ENCODE measurements around the gene ARL14EP. TPM values are rescaled to one million over a fixed set of nuclear protein-coding genes. Genes with fewer than 3 reads are reported as not detected.

Gene ARL14EP
- polyA plus RNA-seq, 1 donor (not counting 4 experiments of a cell fraction or from before 2014, with no cell fraction given) = 32.6 TPM

- Histone ChIP-seq H3K36me3 (ENCODE audit: control insufficient read depth in 2 of 2, extremely low read depth in 1 of 2, insufficient read depth in 2 of 2, low read length in 2 of 2) (no peaks in the 10 kb centered on the region), H3K4me3 (ENCODE audit: control insufficient read depth in 2 of 3, extremely low read depth in 1 of 3, insufficient read depth in 2 of 3, low read depth in 1 of 3, low read length in 3 of 3) (no peak overlapping the region), H3K9ac (ENCODE audit: control insufficient read depth, extremely low read depth, insufficient read depth, low read length) (no peak overlapping the region), H3K79me2 (ENCODE audit: control insufficient read depth, insufficient read depth, low read length) (no peaks in the 10 kb centered on the region), H3K4me1 (ENCODE audit: control insufficient read depth, extremely low read depth, insufficient read depth, low read length) (no peaks in the 10 kb centered on the region), H3K9me3 (ENCODE audit: control insufficient read depth, low read depth, low read length) (no peaks in the 10 kb centered on the region), H4K20me1 (ENCODE audit: control insufficient read depth, extremely low read depth, insufficient read depth, low read length) (no peaks in the 10 kb centered on the region), H3K27me3 (ENCODE audit: control insufficient read depth, extremely low read depth, insufficient read depth, low read length) (no peaks in the 10 kb centered on the region), H2AFZ (ENCODE audit: control insufficient read depth, low read length) (no peak overlapping the region), H3K4me2 (ENCODE audit: control insufficient read depth, extremely low read depth, insufficient read depth, low read depth, low read length) (no peak overlapping the region), H3K27ac (ENCODE audit: control insufficient read depth, insufficient read depth, low read length) (no peak overlapping the region), H3K9me1 (ENCODE audit: control insufficient read depth, extremely low read depth, insufficient read depth, low read length) (no peaks in the 10 kb centered on the region)
- TF ChIP-seq CTCF (optimal IDR thresholded peaks at IDR 0.05 in 1 of 3, IDR thresholded peaks at IDR 0.05 in 1 of 3, conservative IDR thresholded peaks at IDR 0.05 in 1 of 3; ENCODE audit: extremely low read depth in 1 of 3, insufficient read depth in 2 of 3, low read length in 3 of 3) (no peak), EZH2 (IDR thresholded peaks at IDR 0.05; ENCODE audit: low read length) (no peak)
- dilution Hi-C loops (cut with MboI; ENCODE audit: extremely low pct_ligation_motif_present, low sequenced_read_pairs) = no loop called here
- FAIRE-seq = no peak
- DNase-seq (ENCODE audit: low read depth, low spot score) = no peak
These were observed 18.3 kb upstream of the ARL14EP start for GRCh38 chr11:30304620-30305019.

- no peak overlapping the region for H3K4me3 ChIP-seq (ENCODE audit: control insufficient read depth in 2 of 3, extremely low read depth in 1 of 3, insufficient read depth in 2 of 3, low read depth in 1 of 3, low read length in 3 of 3)
- no peak overlapping the region for H3K9ac ChIP-seq (ENCODE audit: control insufficient read depth, extremely low read depth, insufficient read depth, low read length)
- DNase-seq (ENCODE audit: low read depth, low spot score) = no peak
- no peaks in the 10 kb centered on the region for H3K4me1 ChIP-seq (ENCODE audit: control insufficient read depth, extremely low read depth, insufficient read depth, low read length)
- no peak overlapping the region for H3K4me2 ChIP-seq (ENCODE audit: control insufficient read depth, extremely low read depth, insufficient read depth, low read depth, low read length)
- H3K79me2 ChIP-seq (ENCODE audit: control insufficient read depth, insufficient read depth, low read length) = no peaks in the 10 kb centered on the region
- dilution Hi-C loops (cut with MboI; ENCODE audit: extremely low pct_ligation_motif_present, low sequenced_read_pairs) = no loop called here
- H4K20me1 ChIP-seq (ENCODE audit: control insufficient read depth, extremely low read depth, insufficient read depth, low read length) = no peaks in the 10 kb centered on the region
- TF ChIP-seq CTCF (optimal IDR thresholded peaks at IDR 0.05 in 1 of 3, IDR thresholded peaks at IDR 0.05 in 1 of 3, conservative IDR thresholded peaks at IDR 0.05 in 1 of 3; ENCODE audit: extremely low read depth in 1 of 3, insufficient read depth in 2 of 3, low read length in 3 of 3) (no peak), EZH2 (IDR thresholded peaks at IDR 0.05; ENCODE audit: low read length) (no peak)
- no peaks in the 10 kb centered on the region for H3K9me1 ChIP-seq (ENCODE audit: control insufficient read depth, extremely low read depth, insufficient read depth, low read length)
- no peaks in the 10 kb centered on the region for H3K9me3 ChIP-seq (ENCODE audit: control insufficient read depth, low read depth, low read length)
- no peak for FAIRE-seq
- no peaks in the 10 kb centered on the region for H3K27me3 ChIP-seq (ENCODE audit: control insufficient read depth, extremely low read depth, insufficient read depth, low read length)
- H3K27ac ChIP-seq (ENCODE audit: control insufficient read depth, insufficient read depth, low read length) = no peak overlapping the region
- H3K36me3 ChIP-seq (ENCODE audit: control insufficient read depth in 2 of 2, extremely low read depth in 1 of 2, insufficient read depth in 2 of 2, low read length in 2 of 2) = no peaks in the 10 kb centered on the region
- H2AFZ ChIP-seq (ENCODE audit: control insufficient read depth, low read length) = no peak overlapping the region
These were observed 12.3 kb upstream of the ARL14EP start for GRCh38 chr11:30310623-30311022.

All from keratinocyte (primary cell).